8988T (cell line): Measurements from ENCODE around the gene UNC5A.

Source experiments
- DNase-seq: peaks from one replicate; pipeline ENCODE4 v3.0.0; 2011

Gene UNC5A

GRCh38 chr5:176847148-176847547 is 36.8 kb downstream of the UNC5A start:
- no peak for DNase-seq

GRCh38 chr5:176847726-176848290 is 37.4 kb downstream of the UNC5A start:
- DNase-seq, result no peak

- DNase-seq, result no peak
Observed at GRCh38 chr5:176848651-176849050, 38.3 kb downstream of the UNC5A start.

GRCh38 chr5:176849611-176850227 is 39.4 kb downstream of the UNC5A start:
- DNase-seq, result no peak

GRCh38 chr5:176850371-176851245 is 40.2 kb downstream of the UNC5A start:
- no peak for DNase-seq

GRCh38 chr5:176851380-176851779 is 41.0 kb downstream of the UNC5A start:
- no peak for DNase-seq

- DNase-seq, result no peak
Observed at GRCh38 chr5:176851871-176852658, 41.7 kb downstream of the UNC5A start.

GRCh38 chr5:176853151-176853778 is 42.9 kb downstream of the UNC5A start:
- DNase-seq, result no peak

- no peak for DNase-seq
Observed at GRCh38 chr5:176854164-176854563, 43.8 kb downstream of the UNC5A start.

- DNase-seq, result no peak
Observed at GRCh38 chr5:176855598-176855997, 45.2 kb downstream of the UNC5A start.

- DNase-seq, result no peak
Observed at GRCh38 chr5:176856746-176857145, 46.4 kb downstream of the UNC5A start.

- DNase-seq, result no peak
Observed at GRCh38 chr5:176857216-176857893, 47.0 kb downstream of the UNC5A start.

GRCh38 chr5:176857894-176858273 is 47.5 kb downstream of the UNC5A start:
- no peak for DNase-seq

- no peak for DNase-seq
Observed at GRCh38 chr5:176859916-176860315, 49.6 kb downstream of the UNC5A start.

GRCh38 chr5:176860381-176860780 is 50.0 kb downstream of the UNC5A start:
- DNase-seq, result no peak

- no peak for DNase-seq
Observed at GRCh38 chr5:176861276-176861675, 50.9 kb downstream of the UNC5A start.

- DNase-seq, result no peak
Observed at GRCh38 chr5:176862330-176862995, 52.1 kb downstream of the UNC5A start.

- no peak for DNase-seq
Observed at GRCh38 chr5:176863041-176863764, 52.8 kb downstream of the UNC5A start.

GRCh38 chr5:176863765-176864098 is 53.4 kb downstream of the UNC5A start:
- DNase-seq, result no peak

GRCh38 chr5:176864755-176865154 is 54.4 kb downstream of the UNC5A start:
- no peak for DNase-seq

GRCh38 chr5:176865964-176866363 is 55.6 kb downstream of the UNC5A start:
- DNase-seq, result no peak
